HFF-Myc (cell line): ENCODE results near the gene DCTN1.
"Not testable (repeated sequence)": the region's sequence is repeated elsewhere in the genome, so short reads cannot be mapped to it uniquely, and the experiment has no call there.

Source experiments
- DNase-seq: peaks from one replicate; pipeline ENCODE4 v3.0.0-alpha.2; 2011; ENCODE audit warnings: low read depth; ENCODE audit errors: extremely low read depth
- H3K4me3 ChIP-seq: replicated peaks from 2 replicates; pipeline ENCODE4 v1.5.1; 2011; ENCODE audit warnings: low read depth, mild to moderate bottlenecking, control low read depth, low read length
- CTCF ChIP-seq: IDR thresholded peaks from 2 replicates; pipeline ENCODE4 v1.5.1; 2012; ENCODE audit warnings: mild to moderate bottlenecking, low read depth, low read length, control low read depth; ENCODE audit errors: missing control alignments

Gene DCTN1

GRCh38 chr2:74345272-74345943 lies 34.7 kb downstream of the DCTN1 start:
- DNase-seq: no peak
- H3K4me3 ChIP-seq: no peak overlapping the region
- TF ChIP-seq CTCF: no peak

- no peak for TF ChIP-seq CTCF
- no peak for DNase-seq
- H3K4me3 ChIP-seq: no peak within 1 kb of the TSS
These were observed 36.8 kb downstream of the DCTN1 start, which contains the start of gene SLC4A5 for GRCh38 chr2:74343316-74343715. SLC4A5 (minus strand) TSS chr2:74343416; CDS start chr2:74315023, 28,393 bp downstream.

GRCh38 chr2:74336227-74336626 lies 43.9 kb downstream of the DCTN1 start:
- H3K4me3 ChIP-seq, DNase-seq: not testable (repeated sequence)

GRCh38 chr2:74334931-74335333 lies 45.2 kb downstream of the DCTN1 start:
- DNase-seq: peak; percentile 48
- no peak overlapping the region for H3K4me3 ChIP-seq
- TF ChIP-seq CTCF: peak; percentile 98

- H3K4me3 ChIP-seq: no peak overlapping the region
- DNase-seq: no peak
- no peak for TF ChIP-seq CTCF
These were observed 46.1 kb downstream of the DCTN1 start for GRCh38 chr2:74333896-74334586.

- peak; percentile 44 for TF ChIP-seq CTCF
- DNase-seq: peak; percentile 5
- H3K4me3 ChIP-seq: no peak overlapping the region
These were observed 46.9 kb downstream of the DCTN1 start for GRCh38 chr2:74333175-74333574.

GRCh38 chr2:74332550-74333174 lies 47.4 kb downstream of the DCTN1 start:
- TF ChIP-seq CTCF: no peak
- no peak for DNase-seq
- no peak overlapping the region for H3K4me3 ChIP-seq
